K562 (cell line): Measurements from ENCODE around the gene OPRD1. TPM values are rescaled to one million over a fixed set of nuclear protein-coding genes. Genes with fewer than 3 reads are reported as not detected.
A peak's percentile ranks its signal among the peaks of the same experiment; 100 is the strongest.

Experiments
- ATAC-seq: fragments of 200-7000 bp; cut with Tn5 transposase; 3 replicates; pipeline ENCODE4 v1.9.1; 2020; ENCODE audit warnings: moderate library complexity
- BruUV-seq: library from RNA; stranded (reverse); fragments of 400-500 nt; replicated peaks from 2 replicates; lab custom pipeline; 2021; lab: Mats Ljungman, UMichigan
- CTCF ChIA-PET: fragments of 300-600 bp; formaldehyde crosslinking; extraction: SDS; loops from one replicate; lab custom pipeline; 2021; ENCODE audit warnings: low intra/inter-chr PET ratio; lab: Yijun Ruan, JAX
- POLR2A ChIA-PET: fragments of 300-600, 350-650 bp; sonication (Branson Sonifier 250); formaldehyde crosslinking; extraction: SDS; loops from one replicate; lab custom pipeline; 2021; ENCODE audit warnings: antibody characterized with exemption, inconsistent platforms; lab: Yijun Ruan, JAX
- DNase-seq, 4 experiments: peaks; one replicate each; pipeline versions ENCODE4 v3.0.0 to v3.0.0-alpha.2; 2011 to 2018; ENCODE audit warnings: low spot score in 3 of 4, mixed read lengths in 3 of 4; ENCODE audit errors: extremely low read depth in 1 of 4
- FAIRE-seq: peaks from 2 replicates; lab custom pipeline; 2011; peaks lifted over from hg19 to GRCh38; lab: Jason Lieb, UNC
- H2AFZ ChIP-seq: 2 replicates; pipeline ENCODE4 v1.6.0; 2011; ENCODE audit warnings: low read depth, low read length, control low read depth, inconsistent platforms
- H3K27ac ChIP-seq: fragments of 200-600 bp; 3 replicates; pipeline ENCODE4 v1.8.0; 2011; ENCODE audit warnings: low read depth, mild to moderate bottlenecking, control low read depth, inconsistent platforms, low read length, moderate library complexity, mixed read lengths; ENCODE audit errors: extremely low read depth
- H3K27me3 ChIP-seq, 2 experiments: fragments of 300-600 bp in 1 of 2; 2 replicates in 1 of 2; 3 replicates in 1 of 2; pipeline versions ENCODE4 v1.6.0 to v1.8.0; 2011; ENCODE audit warnings: inconsistent platforms in 2 of 2, low read length in 2 of 2, mild to moderate bottlenecking in 1 of 2, mixed read lengths in 1 of 2, moderate library complexity in 1 of 2; ENCODE audit not compliant: control insufficient read depth in 2 of 2, insufficient read depth in 2 of 2
- H3K36me3 ChIP-seq: fragments of 300-600 bp; 3 replicates; pipeline ENCODE4 v1.8.0; 2011; ENCODE audit warnings: mild to moderate bottlenecking, low read length, inconsistent platforms; ENCODE audit not compliant: control insufficient read depth, insufficient read depth
- H3K4me1 ChIP-seq, 2 experiments: fragments of 200-600 bp in 1 of 2; replicated peaks in 1 of 2; 2 replicates in 1 of 2; 3 replicates in 1 of 2; pipeline versions ENCODE4 v1.5.1 to v1.8.0; 2011; ENCODE audit warnings: inconsistent platforms in 2 of 2, low read length in 2 of 2, mild to moderate bottlenecking in 1 of 2, mixed read lengths in 1 of 2, moderate library complexity in 1 of 2; ENCODE audit not compliant: control insufficient read depth in 2 of 2, insufficient read depth in 2 of 2
- H3K4me2 ChIP-seq: 2 replicates; pipeline ENCODE4 v1.6.1; 2011; ENCODE audit warnings: low read length, control low read depth, inconsistent platforms, mixed read lengths; ENCODE audit not compliant: insufficient read depth
- H3K4me3 ChIP-seq: fragments of 200-600 bp; sonication (generic), shearing (Covaris generic); 2 replicates; pipeline ENCODE4 v1.5.1; 2016; ENCODE audit warnings: control low read depth, inconsistent platforms
- H3K79me2 ChIP-seq: fragments of 200-600 bp; 3 replicates; pipeline ENCODE4 v1.8.0; 2011; ENCODE audit warnings: low read length, inconsistent platforms; ENCODE audit not compliant: control insufficient read depth, insufficient read depth
- H3K9ac ChIP-seq, 2 experiments: 2 replicates each; pipeline versions ENCODE4 v1.6.0 to v1.6.1; 2011; ENCODE audit warnings: low read depth in 2 of 2, low read length in 2 of 2, control low read depth in 1 of 2, inconsistent platforms in 1 of 2, mild to moderate bottlenecking in 1 of 2, mixed read lengths in 1 of 2; ENCODE audit not compliant: insufficient read depth in 1 of 2
- H3K9me1 ChIP-seq: one replicate; pipeline ENCODE4 v1.6.0; 2011; ENCODE audit warnings: inconsistent platforms, mild to moderate bottlenecking, low read length, moderate library complexity; ENCODE audit not compliant: control insufficient read depth, insufficient read depth
- H3K9me3 ChIP-seq: replicated peaks from 2 replicates; pipeline ENCODE4 v1.5.1; 2011; ENCODE audit warnings: low read depth, low read length, inconsistent platforms; ENCODE audit not compliant: control insufficient read depth, insufficient read depth
- H4K20me1 ChIP-seq: replicated peaks from 2 replicates; pipeline ENCODE4 v1.6.1; 2011; ENCODE audit warnings: low read length, inconsistent platforms, mixed read lengths; ENCODE audit not compliant: control insufficient read depth, insufficient read depth
- NEUROD1 ChIP-seq: fragments of 150-350 bp; IDR thresholded peaks from 2 replicates; pipeline ENCODE4 v1.6.1; 2014; ENCODE audit warnings: borderline replicate concordance, low read length, low read depth; ENCODE audit not compliant: partially characterized antibody
- WGBS: fragments of 100-300 bp; shearing (Covaris generic); methylation state at CpG from one replicate; pipeline ENCODE4 v1.1.6; 2016; ENCODE audit warnings: low coverage, mixed read lengths; ENCODE audit not compliant: insufficient coverage; ENCODE audit errors: missing lambda C conversion rate; 5-methylcytosine and 5-hydroxymethylcytosine counted together
- in situ Hi-C: fragments of 300-500 bp; cut with MboI; formaldehyde crosslinking; loops from 4 replicates; pipeline ENCODE4 v1.15.0; 2018; ENCODE audit warnings: inconsistent platforms, mixed read lengths
- intact Hi-C: fragments of 100-400 bp; cut with micrococcal nuclease; formaldehyde crosslinking; loops from 2 replicates; pipeline ENCODE4 v1.14.2; 2022
- polyA plus RNA-seq, 8 experiments: library from polyadenylated mRNA; depleted of rRNA in 4 of 8; stranded (reverse) in 5 of 8; unstranded in 3 of 8; fragments of >200 nt; fragmentation: Nextera tagmentation in 2 of 8; fragmentation: Illumina TruSeq in 1 of 8; extraction: Ambion mirVana in 2 of 8; extraction: Trizol in 1 of 8; gene quantifications; 2 replicates each; pipeline versions ENCODE4 v1.2.1 to v1.2.3, GENCODE V29; 2011 to 2014; ENCODE audit warnings: inconsistent platforms in 1 of 8, missing spikeins in 1 of 8
- total RNA-seq, 7 experiments: library from RNA; depleted of rRNA in 6 of 7; stranded (reverse); fragments of >200 nt in 6 of 7; fragmentation: Illumina TruSeq in 2 of 7; extraction: Trizol in 2 of 7; gene quantifications; 2 replicates each; pipeline versions ENCODE4 v1.2.1 to v1.2.3, GENCODE V29; 2011 to 2021; ENCODE audit warnings: low replicate concordance in 1 of 7
- TF ChIP-seq, protein P1 (sequence below), 2 experiments: fragments of 450-650 bp; formaldehyde crosslinking in 1 of 2; IDR thresholded peaks; 2 replicates each; pipeline versions ENCODE4 v1.4.0 to v1.6.1; 2014 to 2020; ENCODE audit warnings: mild to moderate bottlenecking in 2 of 2, borderline replicate concordance in 1 of 2, low read depth in 1 of 2

OPRD1 gene
- total and polyA plus RNA-seq, 9 of the 15 experiments (the other 6 are each of a cell fraction or from before 2014, with no cell fraction given), result under 0.01 to 0.03 (median under 0.01) TPM; not detected in 6

- TF ChIP-seq, protein P1, sequence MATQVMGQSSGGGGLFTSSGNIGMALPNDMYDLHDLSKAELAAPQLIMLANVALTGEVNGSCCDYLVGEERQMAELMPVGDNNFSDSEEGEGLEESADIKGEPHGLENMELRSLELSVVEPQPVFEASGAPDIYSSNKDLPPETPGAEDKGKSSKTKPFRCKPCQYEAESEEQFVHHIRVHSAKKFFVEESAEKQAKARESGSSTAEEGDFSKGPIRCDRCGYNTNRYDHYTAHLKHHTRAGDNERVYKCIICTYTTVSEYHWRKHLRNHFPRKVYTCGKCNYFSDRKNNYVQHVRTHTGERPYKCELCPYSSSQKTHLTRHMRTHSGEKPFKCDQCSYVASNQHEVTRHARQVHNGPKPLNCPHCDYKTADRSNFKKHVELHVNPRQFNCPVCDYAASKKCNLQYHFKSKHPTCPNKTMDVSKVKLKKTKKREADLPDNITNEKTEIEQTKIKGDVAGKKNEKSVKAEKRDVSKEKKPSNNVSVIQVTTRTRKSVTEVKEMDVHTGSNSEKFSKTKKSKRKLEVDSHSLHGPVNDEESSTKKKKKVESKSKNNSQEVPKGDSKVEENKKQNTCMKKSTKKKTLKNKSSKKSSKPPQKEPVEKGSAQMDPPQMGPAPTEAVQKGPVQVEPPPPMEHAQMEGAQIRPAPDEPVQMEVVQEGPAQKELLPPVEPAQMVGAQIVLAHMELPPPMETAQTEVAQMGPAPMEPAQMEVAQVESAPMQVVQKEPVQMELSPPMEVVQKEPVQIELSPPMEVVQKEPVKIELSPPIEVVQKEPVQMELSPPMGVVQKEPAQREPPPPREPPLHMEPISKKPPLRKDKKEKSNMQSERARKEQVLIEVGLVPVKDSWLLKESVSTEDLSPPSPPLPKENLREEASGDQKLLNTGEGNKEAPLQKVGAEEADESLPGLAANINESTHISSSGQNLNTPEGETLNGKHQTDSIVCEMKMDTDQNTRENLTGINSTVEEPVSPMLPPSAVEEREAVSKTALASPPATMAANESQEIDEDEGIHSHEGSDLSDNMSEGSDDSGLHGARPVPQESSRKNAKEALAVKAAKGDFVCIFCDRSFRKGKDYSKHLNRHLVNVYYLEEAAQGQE (IDR thresholded peaks at IDR 0.05; ENCODE audit: borderline replicate concordance), result no peak
- TF ChIP-seq, protein P1 (CRISPR knock-in tag; IDR thresholded peaks at IDR 0.05; ENCODE audit: low read depth), result no peak
- no peak for TF ChIP-seq NEUROD1
- ChIA-PET POLR2A (interaction anchor here (0.6 to 2.6 kb wide), 10 partner anchors 9 to 302 kb away, joined by 3 to 11 read pairs (median 4); partner anchors contain the start of gene EPB41), CTCF (no interaction called here)
- no peaks in the 10 kb centered on the region for H3K27me3 ChIP-seq
- H3K36me3 ChIP-seq, result peaks cover 68% of the 10 kb centered on the region
- peak overlapping the region in 1 of 2 experiments; percentile 82; a peak in 1 of 4 replicates for H3K9ac ChIP-seq
- peaks cover 13% of the 10 kb centered on the region for H3K9me1 ChIP-seq
- 28% methylated on average over 2 of the region's 2 CpGs for WGBS
- DNase-seq (no peak), FAIRE-seq (no peak), ATAC-seq (no peak)
- H3K4me3 ChIP-seq, result no peak overlapping the region
- intact Hi-C loops (no loop called here), in situ Hi-C loops (no loop called here)
- H3K4me2 ChIP-seq, result no peak overlapping the region
- BruUV-seq, result no TSS peak
- peaks cover 56% of the 10 kb centered on the region for H4K20me1 ChIP-seq
- no peaks in the 10 kb centered on the region for H3K9me3 ChIP-seq
- H3K4me1 ChIP-seq, result peaks cover 41 to 43% of the 10 kb centered on the region in 2 experiments
- H2AFZ ChIP-seq, result no peak overlapping the region
- H3K79me2 ChIP-seq, result peaks cover 92% of the 10 kb centered on the region
- no peak overlapping the region for H3K27ac ChIP-seq
These were observed 87.3 kb downstream of the OPRD1 start for GRCh38 chr1:28899267-28899666.
